HG03432 (cell line): ENCODE results near the gene ELOVL6.

Source experiments
- ATAC-seq: cut with Tn5 transposase; IDR thresholded peaks from one replicate; pipeline ENCODE4 v1.9.1; 2021; ENCODE audit warnings: mild to moderate bottlenecking, moderate library complexity; ENCODE audit not compliant: unreplicated experiment

The ELOVL6 gene

DNA sequence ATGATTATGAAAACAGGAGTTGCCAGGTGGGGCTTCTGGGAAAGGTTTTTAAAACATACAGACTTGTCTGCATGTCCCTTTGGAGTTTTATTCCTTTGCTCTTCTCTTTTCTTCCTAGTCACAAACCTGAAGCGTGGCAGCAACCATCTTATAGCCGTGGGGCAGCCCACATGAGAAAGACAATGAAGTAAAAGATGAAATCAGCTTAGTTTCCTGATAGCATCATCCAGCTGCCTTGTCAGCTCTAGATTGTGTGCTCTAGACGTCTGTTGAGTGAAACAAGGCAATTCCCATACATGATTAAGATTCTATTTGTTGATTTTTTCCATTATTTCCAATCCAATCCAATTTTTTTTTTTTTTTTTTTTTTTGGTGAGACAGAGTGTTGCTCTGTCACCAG is 68.9 kb downstream of the ELOVL6 start:
- ATAC-seq: no peak

DNA sequence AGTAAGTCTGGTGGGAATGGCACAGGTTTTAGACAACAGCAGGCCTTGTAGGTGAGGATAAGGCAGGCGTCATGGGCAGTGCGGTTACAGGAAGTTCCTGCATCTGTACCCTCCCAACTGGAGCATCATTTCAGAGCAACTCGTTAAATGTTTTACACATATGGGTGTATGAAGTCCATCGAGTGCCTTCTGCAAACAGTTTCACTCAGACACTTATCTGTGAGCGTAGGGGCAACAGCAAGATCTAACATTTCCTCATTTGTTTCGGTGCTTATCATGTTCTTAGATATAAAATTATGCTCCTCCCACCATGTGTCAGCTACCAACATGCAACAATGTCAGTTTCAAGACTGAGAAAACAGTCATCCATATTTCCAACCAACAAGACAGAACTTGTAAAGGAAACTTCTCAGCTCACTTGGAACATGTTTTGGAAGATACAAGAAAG is 69.9 kb downstream of the ELOVL6 start:
- no peak for ATAC-seq

DNA sequence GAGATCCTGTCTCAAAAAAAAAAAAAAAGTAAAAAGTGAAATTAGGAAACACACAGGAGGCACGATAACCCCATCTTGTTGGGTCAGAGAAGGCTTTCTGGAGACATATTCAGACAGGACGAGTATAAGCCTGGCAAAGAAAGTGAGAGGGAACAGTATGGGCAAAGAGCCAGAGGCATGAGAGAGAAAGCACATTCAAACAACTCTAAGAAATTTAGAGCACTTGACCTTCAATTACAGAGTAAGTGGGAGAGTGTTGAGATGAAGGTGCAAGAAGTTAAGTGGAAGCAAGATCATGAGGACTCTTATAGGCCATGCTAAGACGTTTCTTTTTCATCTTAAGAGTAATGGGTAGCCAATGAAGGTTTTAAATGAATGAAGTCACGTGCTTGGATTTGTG is 70.4 kb downstream of the ELOVL6 start:
- no peak for ATAC-seq

DNA sequence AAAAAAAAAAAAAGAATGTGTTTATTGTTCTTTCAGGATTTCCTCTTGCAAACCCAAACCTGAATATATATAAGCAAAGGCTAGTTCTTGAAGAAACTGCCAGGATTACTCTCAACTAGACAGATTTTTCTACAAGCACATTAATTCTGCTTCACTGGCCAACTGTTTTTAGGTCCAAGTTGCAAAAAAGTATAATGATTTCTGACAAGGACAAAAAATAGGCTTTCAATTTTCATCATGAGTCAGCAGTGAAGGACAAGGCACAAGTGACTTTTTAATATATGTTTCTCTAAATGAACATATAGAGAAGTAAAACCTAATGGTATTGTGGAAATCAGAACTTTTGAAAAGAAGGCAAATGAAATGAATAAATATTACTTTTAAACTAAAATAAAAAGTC is 73.7 kb downstream of the ELOVL6 start:
- peak; percentile 77 for ATAC-seq

DNA sequence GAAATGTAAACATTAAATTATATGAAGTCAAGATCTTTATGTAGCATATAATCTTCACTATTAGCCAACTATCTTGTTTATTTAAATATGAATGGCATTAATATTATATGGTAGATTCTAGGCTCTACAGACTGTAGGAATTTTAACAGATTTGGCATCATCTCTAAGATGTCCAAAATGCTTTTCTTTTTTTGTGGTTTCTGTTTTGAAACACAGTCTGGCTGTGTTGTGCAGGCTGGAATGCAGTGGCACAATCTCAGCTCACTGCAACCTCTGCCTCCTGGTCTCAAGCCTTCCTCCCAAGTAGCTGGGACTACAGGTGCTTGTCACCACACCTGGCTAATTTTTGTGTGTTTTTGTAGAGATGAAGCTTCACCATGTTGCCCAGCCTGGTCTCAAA is 76.2 kb downstream of the ELOVL6 start:
- no peak for ATAC-seq

DNA sequence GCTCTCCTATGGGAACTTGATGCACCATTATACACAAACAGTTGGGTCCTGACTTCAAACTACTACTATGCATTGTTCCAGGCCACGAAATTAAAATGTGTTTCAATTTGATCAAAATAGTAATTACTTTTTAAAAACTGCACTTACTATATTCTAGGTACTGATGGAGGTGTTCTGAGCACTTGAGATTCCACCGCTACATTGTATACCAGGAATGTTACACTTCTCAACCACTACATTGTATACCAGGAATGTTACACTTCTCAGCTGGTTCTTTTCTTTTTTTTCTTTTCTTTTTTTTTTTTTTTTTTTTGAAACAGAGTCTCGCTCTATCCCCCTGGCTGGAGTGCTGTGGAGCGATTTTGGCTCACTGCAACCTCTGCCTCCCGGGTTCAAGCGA is 77.9 kb downstream of the ELOVL6 start:
- ATAC-seq: no peak

DNA sequence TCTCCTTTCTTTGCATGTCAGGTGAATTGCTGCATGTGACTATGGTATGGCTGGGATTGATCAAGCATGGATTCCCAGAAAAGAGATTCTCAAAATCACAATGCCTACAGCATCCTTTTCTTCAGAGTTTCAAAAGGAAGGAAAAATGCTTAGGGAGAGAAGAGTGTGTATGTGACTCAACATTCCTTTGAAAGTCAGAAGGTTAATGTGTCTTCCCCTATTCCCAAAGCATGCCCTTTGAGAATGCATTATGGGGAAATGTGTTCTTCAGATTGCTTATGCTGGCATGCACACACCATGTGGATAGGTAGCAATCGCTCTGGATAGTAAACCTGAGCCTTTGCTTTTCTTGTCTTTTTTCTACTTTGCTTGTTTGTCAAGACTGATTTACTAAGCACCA is 78.5 kb downstream of the ELOVL6 start:
- ATAC-seq: peak; percentile 23

DNA sequence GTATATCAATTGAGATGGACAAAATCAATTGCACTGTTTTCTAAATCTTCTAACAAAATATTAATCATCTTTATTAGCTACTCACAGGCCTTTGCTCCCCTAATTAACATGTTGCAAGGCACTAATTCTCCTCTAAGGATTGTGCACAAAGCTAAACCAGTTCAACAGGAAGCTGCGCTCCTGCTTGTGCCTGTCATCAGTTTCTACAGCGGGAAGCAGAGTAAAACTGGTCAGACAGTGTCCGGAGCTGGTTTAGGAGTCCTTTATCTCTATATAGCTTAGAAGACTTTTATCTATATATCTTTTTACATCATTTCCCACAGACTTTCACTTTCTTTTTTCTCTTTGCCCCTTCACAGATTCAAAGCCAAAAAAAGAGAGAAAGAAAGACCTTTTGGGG is 79.1 kb downstream of the ELOVL6 start:
- ATAC-seq: peak; percentile 68

DNA sequence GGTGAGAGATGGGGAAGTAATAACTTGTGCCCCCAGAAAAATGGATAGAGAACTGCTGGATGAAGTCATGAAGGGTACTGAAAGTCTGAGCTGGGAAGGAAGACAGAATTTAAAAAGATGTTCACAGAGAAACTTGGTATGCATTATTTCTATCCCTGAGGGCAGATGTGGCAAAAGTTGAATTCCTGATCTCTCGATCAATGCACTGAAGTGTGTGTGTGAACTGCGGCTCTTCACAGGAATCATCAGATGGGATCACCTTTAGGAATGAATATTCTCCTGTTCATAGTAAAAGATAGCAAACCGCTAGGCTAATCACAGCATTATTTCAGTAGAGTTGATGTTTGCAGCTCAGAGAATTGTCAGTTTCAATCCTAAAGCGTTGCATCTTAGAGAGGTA is 86.4 kb downstream of the ELOVL6 start:
- no peak for ATAC-seq

DNA sequence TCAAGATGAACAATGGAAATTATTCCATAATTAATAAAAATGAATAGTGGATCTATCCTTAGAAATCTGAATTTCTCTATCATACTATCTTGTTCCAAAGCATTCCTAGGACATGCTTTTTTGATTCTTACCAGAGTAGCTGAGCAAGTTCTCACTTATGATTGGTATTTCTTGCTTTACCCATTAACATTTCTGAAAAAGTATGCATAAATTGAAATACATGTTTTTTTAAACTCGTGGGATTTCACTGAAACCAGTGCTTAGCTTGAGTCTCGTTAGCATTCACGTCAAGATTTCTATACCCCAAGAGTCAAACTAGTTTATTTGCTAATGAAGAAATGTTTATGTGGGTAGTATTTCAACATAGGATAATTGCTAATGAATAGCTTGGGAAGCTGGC is 89.0 kb downstream of the ELOVL6 start:
- ATAC-seq: no peak

DNA sequence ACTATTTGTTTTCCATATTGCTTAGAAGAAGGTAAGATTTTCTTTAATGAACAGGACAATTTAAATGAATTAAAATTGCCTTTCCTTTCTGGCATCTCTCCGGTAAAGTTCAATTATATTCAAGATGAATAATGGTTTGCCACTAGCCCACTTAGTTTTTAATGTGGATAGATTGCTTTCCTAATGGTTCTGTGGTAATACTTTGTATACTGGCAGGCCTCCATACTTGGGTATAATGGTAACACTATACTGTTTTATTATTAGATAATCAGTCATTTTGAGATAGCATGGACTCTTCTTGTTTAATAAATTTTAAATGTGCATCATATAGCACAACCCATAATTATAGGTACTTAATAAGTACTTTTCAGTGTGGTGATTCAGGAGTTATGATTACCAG is 89.5 kb downstream of the ELOVL6 start:
- no peak for ATAC-seq

DNA sequence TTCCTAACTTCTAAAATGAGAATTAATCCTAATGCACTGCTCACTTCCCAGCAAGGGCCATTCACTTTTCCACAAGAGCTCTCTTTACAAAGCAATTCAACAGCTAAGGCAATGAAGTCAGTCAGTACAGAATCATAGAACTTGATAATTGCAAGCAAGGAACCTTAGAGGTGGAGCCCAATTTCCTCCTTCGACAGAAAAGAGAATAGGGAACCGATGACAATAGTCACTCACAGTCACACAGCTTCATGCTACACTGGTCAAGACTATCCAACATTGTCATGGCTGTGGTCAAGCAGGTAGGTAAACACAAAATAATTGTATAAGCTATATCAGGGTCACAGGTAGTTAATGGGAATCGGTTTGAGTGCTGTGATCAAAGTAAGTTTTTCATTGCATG is 90.0 kb downstream of the ELOVL6 start:
- ATAC-seq: peak; percentile 91

DNA sequence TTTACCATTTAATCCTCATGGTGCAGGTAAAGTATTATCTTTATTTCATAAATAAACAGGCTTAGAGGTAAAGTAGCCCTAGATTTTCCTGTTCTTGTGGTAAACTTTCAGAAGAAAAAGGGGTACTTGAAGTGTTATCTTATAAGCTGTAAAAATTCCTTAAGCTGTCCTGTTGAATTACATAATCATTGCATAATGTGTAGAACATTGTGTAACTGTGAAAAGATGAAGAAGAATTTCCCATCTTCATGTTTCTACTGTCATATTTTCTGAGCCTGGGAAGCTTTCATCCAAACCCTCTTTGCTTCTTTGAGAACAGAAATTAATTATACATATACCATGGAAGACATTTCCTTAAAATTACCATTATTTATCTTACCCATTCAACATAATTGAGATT is 90.5 kb downstream of the ELOVL6 start:
- no peak for ATAC-seq

DNA sequence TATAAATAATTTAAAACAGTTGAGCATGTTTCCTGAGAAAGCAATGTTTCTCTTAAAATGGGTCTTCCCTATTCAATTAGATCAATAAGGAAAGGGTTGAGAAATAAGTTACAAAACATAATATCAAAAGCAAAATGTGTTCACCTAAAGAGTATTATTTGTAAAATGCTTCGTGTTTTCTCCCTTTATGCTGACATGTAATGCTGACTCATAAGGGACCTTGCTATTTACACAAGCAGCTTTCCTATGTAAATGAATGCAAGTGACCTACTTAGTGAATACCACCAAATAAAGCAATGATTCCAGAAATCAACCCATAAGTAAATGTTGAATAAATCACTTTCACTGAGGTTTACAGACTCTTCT is 91.5 kb downstream of the ELOVL6 start:
- peak; percentile 84 for ATAC-seq

DNA sequence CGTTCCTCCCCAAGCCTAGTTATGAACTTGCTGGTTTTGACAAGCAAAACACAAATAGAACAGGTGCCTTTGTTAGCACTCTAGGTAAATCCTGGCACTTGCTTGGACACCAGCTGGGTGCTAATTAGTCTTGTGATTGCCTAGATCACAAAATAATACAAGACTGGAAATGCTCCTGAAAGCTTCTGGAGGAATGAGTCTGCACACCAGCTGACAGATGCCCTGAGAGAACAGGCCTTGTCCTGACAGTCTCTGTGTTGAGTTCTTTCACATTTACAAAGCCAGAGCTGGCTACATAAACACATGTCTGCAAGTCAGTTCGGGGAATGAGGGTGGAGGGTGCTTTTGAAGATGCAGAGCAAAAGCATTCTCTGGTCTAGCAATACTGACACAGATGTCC is 93.8 kb downstream of the ELOVL6 start:
- ATAC-seq: no peak

DNA sequence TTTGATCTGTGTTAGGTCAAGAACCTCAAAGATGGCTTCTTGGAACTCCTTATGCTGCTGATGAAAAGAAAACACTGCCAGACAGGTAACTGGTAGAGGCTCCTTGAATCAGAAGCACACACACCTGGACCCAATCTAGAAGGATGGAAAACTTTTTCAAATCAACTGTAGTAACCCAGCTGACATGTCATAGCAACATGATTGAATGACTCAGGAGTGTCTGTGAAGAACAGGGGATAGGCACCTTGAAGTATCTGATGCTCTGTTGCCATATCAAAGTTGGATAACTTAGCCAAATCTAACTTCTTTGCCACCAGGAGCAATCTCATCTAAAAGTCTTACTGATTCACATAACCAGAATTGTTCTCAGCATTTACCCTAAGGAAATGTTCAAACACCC is 98.8 kb downstream of the ELOVL6 start:
- ATAC-seq: no peak

DNA sequence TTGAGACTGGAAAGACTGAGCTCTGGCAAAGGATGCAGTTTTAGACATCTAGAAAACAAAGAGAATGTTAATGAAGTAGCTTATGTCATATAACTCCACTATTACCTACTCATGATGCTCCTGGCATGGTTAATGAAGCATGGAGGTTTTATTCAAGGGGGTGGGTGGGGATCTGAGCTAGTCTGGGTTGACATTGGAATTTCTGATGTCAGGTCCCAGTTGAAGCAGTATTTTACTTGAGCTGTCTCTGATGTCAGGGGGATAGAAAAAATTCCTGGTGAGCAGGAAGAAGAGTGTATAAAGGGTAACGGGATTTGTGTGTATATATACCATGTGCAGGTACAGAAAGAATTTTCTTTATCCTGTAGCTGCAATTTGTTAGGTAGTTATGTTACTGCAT is 102.0 kb downstream of the ELOVL6 start:
- no peak for ATAC-seq

DNA sequence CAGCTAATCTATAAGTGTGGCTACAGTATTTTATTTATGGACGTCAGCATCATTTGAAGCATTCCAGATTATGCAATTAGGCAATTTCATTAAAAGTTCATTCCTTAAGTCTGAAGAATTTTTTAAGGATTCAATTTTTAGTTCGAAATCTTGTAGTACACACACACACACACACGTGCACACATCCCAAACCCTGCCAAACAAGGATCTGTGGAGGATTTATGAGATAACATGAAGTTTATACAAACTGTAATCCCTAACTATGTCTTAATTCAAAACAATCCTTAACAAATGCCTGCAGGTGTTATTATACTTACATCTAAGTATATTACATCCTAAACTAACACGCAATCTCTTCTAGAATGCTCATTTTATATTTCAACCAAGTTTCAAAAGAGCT is 105.8 kb downstream of the ELOVL6 start:
- ATAC-seq: no peak

DNA sequence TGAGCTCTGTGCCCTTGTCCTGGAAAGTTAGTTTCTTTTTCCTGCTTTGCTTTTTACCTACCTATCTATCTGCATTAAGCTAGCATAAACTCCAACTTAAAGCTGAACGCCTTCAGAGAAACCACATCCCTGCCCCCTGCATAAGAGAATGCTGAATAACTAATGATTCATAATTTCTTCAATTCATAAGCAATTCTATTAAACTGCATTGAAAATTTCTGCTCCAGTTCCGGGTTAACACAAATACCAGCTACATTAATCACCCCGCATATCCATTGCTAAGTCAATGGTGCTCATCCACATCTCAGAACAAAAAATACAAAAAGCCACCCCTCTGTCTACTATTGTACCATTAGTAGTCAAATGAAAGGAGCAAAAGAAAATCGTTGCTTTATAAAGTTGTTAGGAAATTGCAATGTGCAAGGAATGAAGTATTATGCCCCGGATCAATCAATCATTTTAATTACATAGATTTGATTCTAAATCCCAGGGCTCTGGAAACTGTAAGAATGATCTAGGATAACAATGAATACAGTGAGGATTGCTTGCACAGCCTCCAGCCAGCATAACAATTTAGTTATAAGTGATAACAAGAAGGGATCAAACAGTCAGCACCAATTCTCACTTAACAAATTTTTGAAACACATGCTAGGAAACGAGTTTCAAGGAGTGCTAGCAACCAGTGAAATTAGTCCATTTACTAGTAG is 106.8 kb downstream of the ELOVL6 start:
- no peak for ATAC-seq

DNA sequence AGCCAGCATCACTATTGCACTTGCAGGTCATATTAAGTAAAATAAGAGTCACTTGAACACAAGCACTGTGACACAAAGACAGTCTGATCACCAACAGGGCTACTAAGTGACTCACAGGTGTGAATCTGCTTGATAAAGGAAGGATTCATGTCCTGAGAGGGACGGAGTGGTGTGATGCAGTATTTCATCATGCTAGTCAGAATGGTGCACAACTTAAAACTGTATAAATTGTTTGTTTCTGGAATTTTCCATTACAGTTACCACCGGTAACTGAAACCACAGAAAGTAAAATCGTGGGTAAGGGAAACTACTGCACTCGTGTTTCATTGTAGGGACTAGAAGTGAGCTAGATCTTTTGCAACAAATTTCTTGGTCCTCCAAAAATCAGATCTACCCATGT is 109.7 kb downstream of the ELOVL6 start:
- peak; percentile 81 for ATAC-seq

DNA sequence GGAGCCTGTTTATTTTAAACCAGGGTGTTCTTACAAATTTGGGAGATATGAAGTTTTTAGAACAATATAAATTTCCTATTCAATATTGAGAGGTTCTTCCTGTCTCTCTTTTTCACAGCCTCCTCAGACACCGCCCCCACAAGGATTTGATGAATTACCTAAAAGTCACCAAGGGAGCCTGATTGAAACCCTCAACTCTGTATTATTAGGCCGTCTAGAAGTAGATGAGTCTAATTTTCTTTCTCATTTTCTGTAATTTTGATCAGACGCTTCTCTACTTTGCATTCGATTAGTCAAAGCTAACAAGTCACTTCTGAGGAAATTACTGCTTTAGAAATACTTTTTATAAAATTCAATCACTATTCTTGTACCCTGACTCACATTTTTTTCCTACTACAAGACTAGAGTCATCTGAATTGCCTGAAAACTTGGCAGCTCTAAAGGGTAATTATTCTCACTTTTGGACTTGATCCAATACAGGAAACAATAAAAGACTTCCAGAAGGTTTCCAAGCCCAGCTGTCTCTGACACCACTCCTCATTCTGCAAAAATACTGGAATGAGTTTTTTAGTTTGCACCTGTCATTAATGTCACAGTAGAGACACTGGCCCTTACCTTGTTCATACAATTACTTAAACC is 111.2 kb downstream of the ELOVL6 start:
- ATAC-seq: no peak

DNA sequence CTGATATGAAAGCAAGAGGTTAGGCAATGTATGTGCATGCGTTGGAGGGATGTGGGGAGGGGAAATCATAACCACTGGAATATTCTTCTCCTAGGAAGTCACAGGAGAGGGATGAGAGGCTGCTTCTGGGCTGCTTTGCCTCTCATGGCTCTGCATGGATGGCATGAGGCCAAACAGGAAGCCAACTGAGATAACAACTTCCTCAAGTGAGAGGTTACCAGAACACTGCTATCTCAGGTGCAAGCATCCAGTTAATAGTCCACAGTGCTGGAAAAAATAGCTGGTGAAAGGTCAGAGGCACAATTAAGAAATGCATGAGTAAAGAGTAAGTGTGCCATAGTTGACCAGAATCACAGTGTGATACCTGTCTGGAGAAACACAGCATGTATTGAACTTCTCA is 113.3 kb downstream of the ELOVL6 start:
- peak; percentile 39 for ATAC-seq

DNA sequence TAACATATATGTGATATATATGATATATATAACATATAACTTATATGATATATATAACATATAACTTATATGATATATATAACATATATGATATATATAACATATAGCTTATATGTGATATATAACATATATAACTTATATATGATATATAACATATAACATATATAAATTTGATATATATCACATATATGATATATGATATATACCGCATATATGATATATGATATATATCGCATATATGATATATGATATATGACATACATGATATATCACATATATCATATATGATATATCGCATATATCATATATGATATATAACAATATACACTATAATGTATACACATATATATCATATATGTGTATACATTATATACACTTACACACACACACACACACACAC is 114.3 kb downstream of the ELOVL6 start:
- ATAC-seq: no peak
